GM18507 (cell line): ENCODE measurements around the gene TENM4.

ENCODE experiments used
- DNase-seq: peaks from one replicate; pipeline ENCODE4 v3.0.0; 2011; ENCODE audit warnings: low read depth; ENCODE audit not compliant: insufficient read length; ENCODE audit errors: extremely low spot score
- FAIRE-seq: peaks from 2 replicates; lab custom pipeline; 2011; peaks lifted over from hg19 to GRCh38; lab: Jason Lieb, UNC

TENM4 gene

DNA sequence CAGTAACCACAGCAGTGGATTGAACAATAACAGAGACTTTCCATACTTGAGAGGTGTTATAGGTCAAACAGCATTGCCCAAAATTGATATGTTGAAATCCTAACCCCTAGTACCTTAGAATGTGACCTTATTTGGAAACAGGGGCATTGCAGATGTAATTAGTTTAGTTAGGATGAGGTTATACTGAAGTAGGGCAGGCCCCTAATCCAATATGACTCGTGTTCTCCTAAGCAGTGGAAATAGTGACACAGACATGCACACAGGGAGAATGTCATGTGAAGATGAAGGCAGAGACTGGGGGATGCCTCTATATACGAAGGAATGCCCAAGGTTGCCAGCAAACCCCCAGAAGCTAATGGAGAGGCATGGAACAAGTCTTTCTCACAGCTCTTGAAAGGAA, 270.5 kb downstream of the TENM4 start:
- no peak for DNase-seq
- FAIRE-seq = no peak

DNA sequence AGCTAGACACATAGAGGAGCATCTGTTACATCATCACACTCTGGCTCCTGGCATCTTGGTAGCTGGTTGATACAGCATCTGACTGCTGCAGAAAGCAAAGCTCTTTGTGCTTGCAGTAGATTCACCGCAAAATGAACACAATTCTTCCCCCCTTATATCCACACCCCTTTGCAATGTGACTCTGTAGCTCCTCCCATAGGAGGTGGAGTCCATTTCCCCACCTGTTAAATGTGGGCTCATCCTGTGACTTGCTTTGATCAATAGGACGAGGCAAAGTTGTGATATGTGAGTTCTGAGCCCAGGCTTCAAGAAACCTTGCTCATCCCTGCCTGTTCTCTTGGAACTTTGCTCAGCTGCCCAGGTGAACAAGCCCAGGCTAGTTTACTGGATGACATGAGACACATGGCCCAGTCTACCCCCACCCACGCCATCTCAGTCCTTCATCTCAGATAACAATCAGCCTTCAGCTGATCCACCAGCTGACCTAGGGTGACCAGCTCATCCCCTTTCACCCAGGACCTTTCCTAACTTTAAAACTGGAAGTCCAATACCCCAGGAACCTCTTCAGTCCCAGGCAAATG, 272.2 kb downstream of the TENM4 start:
- no peak for FAIRE-seq
- no peak for DNase-seq

DNA sequence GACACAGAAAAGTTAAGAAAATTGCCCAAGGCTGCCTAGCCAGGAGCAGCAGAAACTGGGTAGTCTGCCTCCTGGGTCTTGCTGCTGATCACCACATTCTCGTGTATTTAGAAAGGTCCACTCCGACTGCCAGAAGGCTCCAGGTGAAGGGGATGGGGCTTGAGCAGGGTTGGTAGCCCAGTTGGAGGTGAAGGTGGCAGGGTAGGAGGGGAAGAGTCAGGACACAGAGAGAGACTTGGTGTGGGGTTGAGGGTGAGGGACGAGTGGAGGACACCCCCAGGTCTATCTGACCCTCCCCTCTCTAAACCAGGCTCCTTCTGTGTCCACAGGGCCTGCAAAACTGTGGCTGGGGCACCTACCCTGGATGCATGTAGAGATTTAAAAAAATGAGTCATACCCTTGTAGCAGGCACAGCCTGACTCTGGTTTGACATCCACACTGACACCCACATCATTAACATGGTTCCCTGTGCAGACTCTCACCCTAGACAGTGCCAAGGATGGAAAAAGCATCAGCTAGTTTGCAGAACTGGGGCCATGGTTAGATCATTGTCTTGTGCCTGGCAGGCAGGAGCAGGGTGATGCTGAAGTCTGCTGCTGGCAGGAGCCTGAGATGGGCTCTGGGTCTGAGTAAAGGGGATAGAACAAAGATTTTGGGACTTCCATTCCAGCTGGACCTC, 273.2 kb downstream of the TENM4 start:
- DNase-seq (no peak), FAIRE-seq (no peak)

DNA sequence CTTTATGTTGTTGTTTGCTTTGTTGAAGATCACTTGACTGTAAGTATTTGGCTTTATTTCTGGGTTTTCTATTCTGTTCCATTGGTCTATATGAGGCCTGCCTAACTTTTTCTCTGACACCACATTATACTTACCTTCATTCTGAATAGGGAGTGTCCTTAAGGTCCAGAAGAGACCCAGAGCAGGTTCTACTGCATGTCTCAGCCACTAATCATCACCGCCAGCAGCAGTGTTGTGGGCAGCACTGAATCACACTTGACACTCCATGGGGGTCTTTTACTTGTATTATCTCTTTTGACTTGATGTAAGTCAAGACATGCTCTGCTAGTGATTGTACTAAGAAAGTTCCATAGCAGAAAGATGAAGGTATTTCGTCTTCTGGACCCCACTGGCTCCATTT, 274.9 kb downstream of the TENM4 start:
- DNase-seq = no peak
- no peak for FAIRE-seq

DNA sequence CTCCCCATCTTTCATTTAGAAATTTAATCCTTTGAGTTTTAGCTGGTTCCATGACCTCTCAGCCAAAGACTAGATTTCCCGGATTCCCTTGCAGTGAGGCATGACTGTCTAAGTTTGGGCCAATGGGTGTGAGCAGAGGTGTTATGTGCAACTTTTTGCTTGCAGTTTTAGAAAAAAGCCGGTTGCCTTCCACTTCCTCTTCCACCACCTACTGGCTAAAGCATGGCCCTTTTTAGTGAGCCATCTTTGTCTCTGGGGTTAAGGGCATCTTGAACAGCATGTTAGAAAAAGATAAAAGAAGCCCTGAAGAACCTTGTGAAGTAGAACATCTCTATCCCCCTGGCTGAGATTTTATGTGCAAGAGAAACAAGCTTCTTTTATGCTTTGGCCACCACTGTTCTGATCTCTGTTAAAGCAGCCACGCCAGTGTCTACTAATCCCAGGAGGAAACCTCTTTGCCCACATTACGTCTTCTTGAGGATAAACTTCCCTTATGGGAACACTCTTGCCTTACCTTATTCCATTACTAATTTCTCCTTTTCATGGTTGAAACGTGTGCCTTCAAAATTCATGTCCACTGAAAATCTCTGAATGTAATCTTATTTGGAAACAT, 279.9 kb downstream of the TENM4 start:
- FAIRE-seq (no peak), DNase-seq (no peak)

DNA sequence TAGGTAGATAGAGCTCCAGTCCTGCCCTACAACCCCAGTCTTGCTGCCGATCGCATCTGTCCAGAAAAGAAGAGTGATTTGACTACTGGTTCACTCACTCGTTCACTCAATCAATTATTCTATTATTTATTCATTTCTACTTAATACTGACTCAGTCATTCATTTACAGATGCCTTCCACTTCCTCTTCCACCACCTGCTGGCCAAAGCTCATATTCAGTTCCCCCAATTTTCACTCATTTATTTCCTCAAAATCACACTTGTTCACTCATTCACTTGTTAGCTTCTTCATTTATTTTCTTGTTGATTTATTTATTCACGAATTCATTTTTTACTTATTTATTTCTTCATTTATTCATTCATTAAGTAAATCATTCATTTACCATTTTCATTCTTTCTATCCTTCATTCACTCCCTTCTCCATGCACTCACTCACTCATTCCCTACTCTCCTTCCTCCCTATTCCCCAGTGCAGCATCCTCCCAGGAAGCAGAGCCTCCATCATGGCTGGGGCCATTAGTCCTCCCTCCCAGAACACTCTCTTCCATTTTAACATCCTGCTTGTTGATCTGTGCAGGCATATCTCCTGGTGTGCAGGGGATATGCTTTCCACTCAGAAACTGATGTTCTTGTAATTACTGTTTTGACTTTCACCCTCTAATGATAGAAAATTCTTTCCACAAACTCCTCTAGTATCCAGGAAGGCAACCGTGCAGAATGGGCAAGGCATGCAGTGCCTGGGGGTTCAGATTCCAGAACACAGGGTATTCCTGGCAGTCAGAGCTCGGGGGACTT, 281.0 kb downstream of the TENM4 start:
- no peak for DNase-seq
- FAIRE-seq = no peak

DNA sequence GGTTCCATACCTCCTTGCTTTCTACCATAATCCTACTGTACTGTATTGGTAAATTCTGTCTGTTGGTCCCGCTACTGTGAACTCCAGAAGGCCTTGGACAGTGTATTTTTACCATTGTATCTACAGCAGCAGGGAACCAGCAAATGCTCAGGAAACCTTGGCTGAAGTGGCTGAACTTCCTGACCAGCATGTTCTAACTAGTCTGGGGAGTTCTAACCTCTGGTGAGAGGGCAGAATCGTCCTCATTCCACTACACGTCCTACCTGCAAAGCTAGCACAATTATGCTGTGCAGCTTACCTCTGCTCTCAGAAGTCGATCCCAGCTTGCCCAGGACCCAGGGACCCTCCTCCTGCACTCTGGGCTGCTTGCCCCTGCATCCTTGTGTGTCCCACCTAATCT, 283.1 kb downstream of the TENM4 start:
- no peak for DNase-seq
- FAIRE-seq = no peak

DNA sequence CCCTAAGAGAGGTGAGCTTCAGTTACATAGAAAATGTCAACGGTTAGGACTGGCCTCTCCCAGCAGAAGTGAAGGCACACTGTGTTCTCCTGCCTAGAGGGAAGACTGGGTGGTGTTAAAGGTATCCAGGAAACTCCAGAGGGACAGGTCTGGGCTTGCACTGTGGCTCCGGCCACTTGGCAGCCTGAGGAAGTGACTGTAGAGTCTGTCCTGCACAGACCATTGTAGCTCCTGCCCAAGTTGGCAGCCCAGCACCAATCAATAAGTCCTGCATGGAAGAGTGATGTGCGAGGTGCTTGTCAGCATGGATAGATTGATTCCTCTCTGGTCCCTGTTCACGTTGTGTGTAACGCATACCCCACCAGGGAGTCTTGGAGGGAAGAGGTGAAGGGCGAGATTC, 284.8 kb downstream of the TENM4 start:
- FAIRE-seq = no peak

DNA sequence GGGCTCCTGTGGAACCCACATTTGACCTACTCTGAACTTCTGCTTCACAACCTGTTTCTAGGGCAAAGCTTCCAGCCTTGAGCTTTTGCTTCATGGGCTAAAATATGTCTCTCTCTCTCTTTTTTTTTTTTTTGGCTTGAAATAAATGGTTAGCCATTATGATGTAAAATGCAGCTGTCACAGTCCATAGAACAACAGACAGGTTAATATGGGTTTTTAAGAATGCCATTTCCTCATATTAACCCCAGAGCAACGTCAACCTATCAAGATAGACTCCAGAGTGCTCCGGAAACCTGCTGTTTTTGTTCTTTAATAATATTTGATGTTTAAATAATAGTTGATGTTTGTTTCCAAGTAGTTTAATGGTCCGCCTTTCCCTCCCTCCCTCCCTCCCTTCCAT, 285.6 kb downstream of the TENM4 start:
- FAIRE-seq (no peak), DNase-seq (no peak)

More for the DNA sequence above, 284.8 kb downstream of the TENM4 start:
- no peak for DNase-seq

DNA sequence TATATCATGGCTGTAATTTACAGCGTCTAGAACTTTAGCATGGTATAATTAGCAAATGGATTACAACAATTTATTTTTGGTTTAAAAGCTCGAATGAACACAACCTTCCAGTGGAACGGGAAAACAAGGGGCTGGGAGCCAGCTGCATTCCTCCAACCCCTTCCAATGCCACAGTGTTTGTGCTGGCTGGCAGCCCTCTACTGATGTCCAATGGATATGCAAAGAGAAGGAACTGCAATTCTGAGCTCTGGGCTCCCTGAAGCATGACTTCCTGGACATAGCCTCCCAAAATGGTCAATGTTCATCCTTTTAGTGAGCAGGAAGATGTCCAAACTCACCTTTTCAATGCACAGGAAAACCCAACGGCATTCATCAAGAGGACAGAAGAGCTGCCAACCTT, 288.3 kb downstream of the TENM4 start:
- no peak for FAIRE-seq
- no peak for DNase-seq

DNA sequence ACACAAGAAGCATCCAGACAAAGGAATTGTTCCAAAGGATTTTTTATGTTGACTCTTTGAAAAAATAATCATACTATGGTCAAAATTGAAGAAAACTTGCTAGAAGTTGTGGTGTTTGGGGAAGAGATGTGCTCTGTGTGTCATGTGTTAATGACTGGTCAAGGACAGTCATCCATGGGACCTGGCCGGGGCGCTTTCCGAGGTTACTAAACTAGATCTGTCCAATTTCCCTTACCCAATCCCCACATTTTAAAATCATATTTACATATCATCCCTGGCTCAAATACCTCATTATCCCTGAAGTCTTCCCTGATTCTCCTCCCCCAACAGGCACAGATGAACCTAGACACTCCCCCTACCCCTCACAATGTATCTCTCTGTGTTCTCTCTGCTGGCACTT, 289.4 kb downstream of the TENM4 start:
- no peak for DNase-seq
- FAIRE-seq = no peak

DNA sequence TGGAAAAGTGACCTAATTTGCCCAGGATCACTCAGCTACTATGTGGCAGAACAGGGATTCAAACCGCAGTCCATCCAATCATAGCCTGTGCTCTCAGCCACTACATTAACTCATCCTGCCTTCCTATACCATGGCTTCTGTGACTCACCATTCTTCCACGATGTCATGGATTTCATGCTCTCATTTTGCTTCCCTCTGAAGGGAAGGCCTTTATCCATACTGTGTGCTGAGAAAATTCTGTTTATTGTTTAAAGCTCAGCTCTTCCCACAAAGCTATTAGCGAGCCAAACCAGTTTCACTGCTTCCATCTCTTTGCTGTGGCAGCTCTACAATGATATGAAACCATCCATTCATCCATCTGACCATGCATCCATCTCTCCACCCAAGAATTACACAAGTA, 289.9 kb downstream of the TENM4 start:
- no peak for FAIRE-seq
- no peak for DNase-seq

DNA sequence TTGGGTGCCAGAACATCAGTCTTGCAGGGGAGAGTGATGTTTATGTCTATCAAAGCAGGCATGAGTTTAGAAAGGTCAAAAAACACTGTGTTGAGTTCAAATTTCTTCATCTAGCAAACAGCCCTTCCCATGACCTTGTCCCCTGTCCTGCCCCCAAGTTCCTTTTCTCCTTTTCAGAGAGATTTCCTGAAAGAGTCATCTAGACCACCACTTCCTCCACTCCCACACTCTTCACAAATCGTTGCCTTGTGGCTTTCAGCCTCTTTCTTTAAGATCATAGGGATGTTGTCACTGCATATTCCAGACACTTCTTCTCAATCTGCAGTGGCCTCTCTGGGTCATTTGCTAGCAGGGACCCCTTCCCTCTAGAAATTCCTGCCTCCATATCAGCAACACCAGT, 290.5 kb downstream of the TENM4 start:
- DNase-seq (no peak), FAIRE-seq (no peak)

DNA sequence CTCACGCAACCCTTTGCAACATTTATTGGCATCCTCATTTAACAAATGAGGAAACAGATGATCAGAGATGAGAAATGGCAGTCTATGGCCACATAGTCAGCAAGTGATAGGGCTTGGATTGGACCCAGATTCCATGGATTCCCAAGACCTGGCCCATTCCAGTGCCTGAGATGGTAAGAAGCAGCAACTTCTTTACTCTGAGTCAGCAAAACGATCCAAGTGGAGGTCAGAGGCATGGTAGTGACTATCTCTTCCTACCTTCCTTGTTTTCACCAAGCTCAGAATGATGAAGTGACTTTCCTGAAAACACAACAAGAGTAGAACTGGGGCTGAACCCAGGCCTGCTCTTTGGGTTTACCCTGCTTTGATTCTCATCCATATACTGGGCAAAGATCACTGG, 293.1 kb downstream of the TENM4 start:
- FAIRE-seq (no peak), DNase-seq (no peak)

DNA sequence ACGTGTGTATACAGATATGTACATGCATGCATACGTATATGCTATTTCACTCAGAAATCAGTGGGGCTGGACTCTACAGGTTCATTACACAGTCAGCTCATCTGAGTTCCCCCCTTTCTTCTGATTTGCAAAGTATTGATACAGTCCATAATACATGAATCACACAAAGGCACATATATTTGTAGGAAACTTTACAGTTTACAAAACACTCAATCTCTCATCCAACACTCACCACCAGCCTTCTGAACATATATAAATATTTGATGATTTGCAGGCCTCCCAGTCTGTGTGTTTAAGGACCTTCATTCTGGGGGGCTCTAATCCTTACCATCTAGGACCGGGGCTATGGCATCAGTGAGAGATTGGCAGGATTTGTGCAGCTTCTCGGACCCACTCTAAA, 293.8 kb downstream of the TENM4 start:
- FAIRE-seq = no peak
- DNase-seq = no peak

DNA sequence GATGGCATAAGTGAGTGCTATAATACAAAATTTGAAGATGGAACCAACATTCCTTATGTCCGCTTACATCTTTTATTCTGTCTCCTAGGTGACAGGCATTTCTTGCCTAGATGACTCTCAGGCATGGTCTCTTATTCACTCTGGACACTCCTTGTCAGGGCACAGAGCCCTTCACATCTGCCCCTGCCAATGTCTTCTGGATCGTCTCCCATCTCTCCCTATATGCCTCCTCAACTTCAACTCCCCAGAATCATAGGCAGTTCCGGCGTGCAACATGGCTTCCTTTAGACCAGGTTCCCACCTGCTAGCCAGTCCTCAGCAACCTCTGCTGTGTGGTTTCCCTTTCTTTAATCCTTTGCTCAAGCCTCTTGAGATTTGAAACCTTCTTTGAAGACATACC, 300.9 kb downstream of the TENM4 start:
- no peak for DNase-seq
- no peak for FAIRE-seq

DNA sequence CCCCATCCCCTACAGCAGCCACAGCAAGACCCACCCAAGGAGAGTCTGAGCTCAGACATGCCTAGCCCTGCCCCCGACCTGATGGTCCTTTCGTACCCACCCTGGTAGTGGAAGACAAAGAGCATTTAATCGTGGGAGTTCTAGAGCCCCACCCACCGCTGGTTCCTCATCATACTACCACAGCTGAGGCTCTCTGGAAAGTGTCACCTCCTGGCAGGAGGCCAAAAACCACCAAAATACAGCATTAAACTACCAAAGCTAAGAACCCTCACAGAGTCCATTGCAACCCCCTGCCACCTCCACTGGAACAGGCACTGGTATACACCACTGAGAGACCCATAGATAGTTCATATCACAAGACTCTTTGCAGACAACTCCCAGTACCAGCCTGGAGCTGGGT, 311.1 kb downstream of the TENM4 start:
- DNase-seq (no peak), FAIRE-seq (no peak)

DNA sequence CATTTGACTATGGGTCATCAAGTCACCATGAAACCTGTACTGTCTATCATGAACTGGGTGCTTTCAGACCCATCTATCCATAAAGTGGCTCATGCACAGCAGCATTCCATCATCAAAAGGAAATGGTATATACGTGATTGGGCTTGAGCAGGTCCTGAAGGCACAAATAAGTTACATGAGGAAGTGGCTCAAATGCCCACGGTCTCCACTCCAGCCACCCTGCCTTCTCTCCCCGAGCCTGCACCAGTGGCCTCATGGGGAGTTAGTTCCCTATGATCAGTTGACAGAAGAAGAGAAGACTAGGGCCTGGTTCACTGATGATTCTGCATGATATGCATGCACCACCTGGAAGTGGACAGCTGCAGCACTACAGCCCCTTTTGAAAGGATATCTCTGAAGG, 312.5 kb downstream of the TENM4 start:
- DNase-seq (no peak), FAIRE-seq (no peak)

DNA sequence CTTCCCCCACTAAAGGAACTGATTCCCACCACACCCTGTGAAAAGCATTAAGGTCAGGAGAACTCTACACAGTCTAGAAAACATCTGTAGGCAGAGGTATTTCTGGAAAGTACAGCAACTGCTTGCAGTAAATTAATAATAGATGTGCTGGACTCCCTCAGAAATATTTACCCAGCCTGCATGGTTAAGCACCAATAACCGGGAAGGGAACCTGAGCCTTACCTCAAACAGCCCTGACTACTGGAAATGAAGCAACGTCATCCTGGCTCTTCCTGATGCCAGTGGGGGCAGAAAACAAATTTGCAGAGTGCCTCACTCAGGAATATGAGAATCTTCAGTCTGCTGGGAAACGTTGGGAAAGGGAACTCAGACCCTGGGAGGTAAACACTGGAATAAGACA, 318.1 kb downstream of the TENM4 start:
- no peak for DNase-seq
- FAIRE-seq = no peak

DNA sequence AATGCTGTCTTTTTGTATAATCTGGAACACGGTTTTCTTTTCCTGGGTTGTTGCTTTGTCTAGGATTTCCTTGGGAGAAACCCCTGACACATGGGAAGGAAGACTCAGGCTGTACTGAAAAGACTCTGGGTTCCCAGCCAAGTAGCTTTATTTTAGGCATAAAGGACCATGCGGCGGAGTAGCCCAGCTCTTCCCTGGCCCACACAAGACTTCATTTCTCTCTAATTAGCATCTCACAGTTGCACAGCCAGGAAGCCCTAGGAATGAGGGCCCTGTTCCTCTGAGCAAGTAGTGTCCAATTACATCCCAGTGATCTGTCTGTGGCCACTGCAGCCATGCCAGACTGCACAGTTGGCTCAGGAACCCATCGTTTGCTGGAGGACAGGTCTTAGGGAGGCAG, 319.5 kb downstream of the TENM4 start:
- DNase-seq (no peak), FAIRE-seq (no peak)
